Aorta (tissue), 5 donors: ENCODE results near the gene CILP. TPM values are rescaled to one million over a fixed set of nuclear protein-coding genes. Genes with fewer than 3 reads are reported as not detected.

Source experiments
- ATAC-seq: fragments of 200-7000 bp; cut with Tn5 transposase; one replicate; pipeline ENCODE4 v1.9.1; 2022; ENCODE audit warnings: moderate library complexity; ENCODE audit not compliant: low FRiP score
- DNase-seq, 2 donors: peaks; one replicate each; pipeline ENCODE4 v3.0.0-alpha.2; 2020
- H3K27ac ChIP-seq, 2 donors: one replicate each; pipeline ENCODE4 v1.5.1; 2013; ENCODE audit warnings: low read length in 2 of 2, mild to moderate bottlenecking in 2 of 2, moderate library complexity in 2 of 2, control low read depth in 1 of 2, inconsistent platforms in 1 of 2, low read depth in 1 of 2
- H3K27me3 ChIP-seq, 2 donors: one replicate each; pipeline ENCODE4 v1.6.1; 2013; ENCODE audit warnings: control low read depth in 1 of 2, low read length in 1 of 2, mild to moderate bottlenecking in 1 of 2, moderate library complexity in 1 of 2; ENCODE audit not compliant: insufficient read depth in 2 of 2, control insufficient read depth in 1 of 2
- H3K36me3 ChIP-seq, 2 donors: one replicate each; pipeline ENCODE4 v1.6.1; 2013; ENCODE audit warnings: control low read depth in 1 of 2, low read length in 1 of 2, mild to moderate bottlenecking in 1 of 2; ENCODE audit not compliant: insufficient read depth in 2 of 2, control insufficient read depth in 1 of 2
- H3K4me1 ChIP-seq, 2 donors: one replicate each; pipeline ENCODE4 v1.6.1; 2013; ENCODE audit warnings: low read length in 2 of 2, control low read depth in 1 of 2, mild to moderate bottlenecking in 1 of 2, moderate library complexity in 1 of 2; ENCODE audit not compliant: insufficient read depth in 2 of 2, control insufficient read depth in 1 of 2
- H3K4me3 ChIP-seq, 2 donors: one replicate each; pipeline ENCODE4 v1.5.1; 2013; ENCODE audit warnings: low read length in 2 of 2, control low read depth in 1 of 2, mild to moderate bottlenecking in 1 of 2
- H3K9me3 ChIP-seq: one replicate; pipeline ENCODE4 v1.6.1; 2013; ENCODE audit warnings: mild to moderate bottlenecking, low read length; ENCODE audit not compliant: control insufficient read depth
- WGBS, 2 donors: extraction: QIAGEN DNeasy Blood & Tissue Kit; methylation state at CpG; one replicate each; pipeline ENCODE4 v1.1.7; 2013; 5-methylcytosine and 5-hydroxymethylcytosine counted together
- intact Hi-C, 2 donors: fragments of 100-400 bp; cut with DNase I; formaldehyde crosslinking; loops; one replicate each; pipeline versions ENCODE4 v1.14.2 to v1.15.0; 2022
- long read RNA-seq, 2 donors: library from polyadenylated mRNA; unstranded; transcript quantifications; one replicate each; pipeline ENCODE4 v2.0.0, GENCODE V29; 2020 to 2021
- polyA plus RNA-seq, 2 donors: library from polyadenylated mRNA; stranded (reverse); fragments of 200-250 nt; gene quantifications; one replicate each; pipeline ENCODE4 v1.2.3, GENCODE V29; 2013
- total RNA-seq, 2 donors: library from RNA; stranded (reverse); fragmentation: NEBNext Ultra II Directional; extraction: Animal tissue kit (Norgen Biotek cat#: 25700); gene quantifications; one replicate each; pipeline ENCODE4 v1.2.1, GENCODE V29; 2021
- donor health status: healthy with polysubstance abuse.
- donor health status: Bipolar disorder and iron deficiency.
- donor health status: DM: no; HTN: no; CAD: no.
- donor health status: DM: no; HTN: no; CAD: no.
- donor health status: DM: yes; HTN: yes; CAD: no.

Gene CILP
- total RNA-seq (100 to 1,000 TPM in 1 of 2 donors, under 1 TPM in 1; 0.84 to 170 TPM), polyA plus RNA-seq (1 to 10 TPM in 1 of 2 donors, under 1 TPM in 1; 0.28 to 2.6 TPM)
- long read RNA-seq, donor 1, partial matches to known transcripts = 0 of 2 reads
- long read RNA-seq, donor 1, other reads (novel, unspliced or antisense) = 2 of 2 reads
- long read RNA-seq, donor 2, full-length matches to known transcripts = 169 of 272 reads
- long read RNA-seq, donor 2, partial matches to known transcripts = 33 of 272 reads
- long read RNA-seq, donor 2, other reads (novel, unspliced or antisense) = 70 of 272 reads

DNA sequence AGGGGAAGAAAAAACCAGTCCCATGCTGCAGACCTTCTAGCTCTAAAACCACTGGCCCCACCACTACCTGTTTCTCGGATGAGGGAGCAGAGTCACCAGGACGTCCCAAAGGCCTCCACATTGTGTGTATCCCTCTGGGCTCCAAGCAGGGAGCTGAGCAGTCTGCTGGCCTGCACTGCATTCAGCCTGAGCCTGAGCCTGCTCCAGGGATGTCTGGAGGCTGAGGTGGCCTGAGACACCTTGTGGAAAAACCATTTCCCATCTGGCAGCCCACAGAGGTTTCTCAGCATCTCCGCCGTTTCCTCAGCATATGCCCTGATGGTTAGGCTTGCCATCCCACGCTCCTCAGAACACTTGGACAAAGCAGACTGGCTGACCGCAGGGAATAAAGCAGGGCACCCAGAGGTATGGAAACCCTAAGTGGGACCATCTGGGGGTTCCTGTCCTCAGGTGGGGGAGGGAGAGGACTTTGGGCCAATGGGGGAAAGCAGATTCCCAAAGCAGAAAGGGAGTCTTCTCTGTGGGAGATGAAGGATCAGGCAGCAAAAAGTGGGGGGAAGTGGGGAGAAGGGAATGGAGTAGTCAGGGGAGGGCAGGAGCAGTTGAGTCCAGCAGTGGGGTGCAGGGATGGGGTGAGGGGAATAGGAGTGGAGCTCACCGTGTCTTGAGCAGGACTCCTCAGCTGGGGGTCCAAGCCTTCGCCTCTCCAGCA lies at the start of gene CILP:
Gene CILP (minus strand): TSS at position 704 of the 712 bp plus-strand sequence. CDS start 1,718 bp downstream, outside the sequence.
- no peak for ATAC-seq
- Histone ChIP-seq H3K4me3 (no peak within 1 kb of the TSS), H3K27ac (no peak within 1 kb of the TSS), H3K36me3 (no peaks in the 10 kb centered on the region), H3K27me3 (no peaks in the 10 kb centered on the region), H3K9me3 (no peaks in the 10 kb centered on the region), H3K4me1 (no peaks in the 10 kb centered on the region)
- DNase-seq = no peak
- intact Hi-C loops = no loop called here
- 70 to 87% methylated on average over 6 to 8 of the region's 8 CpGs for WGBS, 2 donors

GRCh38 chr15:65260968-65261367 lies 49.7 kb upstream of the CILP start:
- Histone ChIP-seq H3K9me3 (no peaks in the 10 kb centered on the region), H3K4me1 (no peaks in the 10 kb centered on the region), H3K36me3 (peaks cover 5 to 11% of the 10 kb centered on the region in 2 donors), H3K27me3 (no peaks in the 10 kb centered on the region), H3K4me3 (no peak overlapping the region), H3K27ac (no peak overlapping the region)
- intact Hi-C loops = no loop called here
- ATAC-seq (no peak), DNase-seq (peak in 1 of 2 donors; percentile 1)
- WGBS, 2 donors = 89% methylated on average over 6 of the region's 6 CpGs

DNA sequence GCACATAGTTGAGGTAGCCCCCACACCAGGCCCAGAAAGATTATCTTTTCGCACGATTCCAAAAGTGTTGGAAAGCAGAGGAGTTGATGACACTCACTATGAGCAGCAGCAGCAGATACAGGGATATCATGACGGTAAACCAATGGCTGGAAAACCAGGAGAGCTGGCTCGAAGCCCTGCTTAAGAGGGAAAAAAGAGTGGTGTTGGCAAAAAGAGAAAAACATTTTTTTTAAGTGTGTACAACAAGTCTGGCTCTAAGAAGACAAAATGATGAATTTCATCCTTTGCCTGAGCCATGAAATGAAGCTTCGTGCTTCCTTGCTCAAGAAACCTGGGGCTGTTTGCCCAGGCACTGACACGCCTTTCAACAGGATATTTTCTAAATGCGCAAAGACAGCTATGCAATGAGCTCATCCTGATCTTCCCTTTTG lies 48.1 kb upstream of the CILP start:
- 85 to 88% methylated on average over 7 of the region's 7 CpGs for WGBS, 2 donors
- DNase-seq (peak; percentile 28 to 51), ATAC-seq (peak; percentile 80)
- Histone ChIP-seq H3K9me3 (no peaks in the 10 kb centered on the region), H3K27ac (no peak overlapping the region), H3K4me1 (no peaks in the 10 kb centered on the region), H3K4me3 (no peak overlapping the region), H3K27me3 (no peaks in the 10 kb centered on the region), H3K36me3 (peaks cover 8 to 11% of the 10 kb centered on the region in 2 donors)
- intact Hi-C loops = no loop called here

DNA sequence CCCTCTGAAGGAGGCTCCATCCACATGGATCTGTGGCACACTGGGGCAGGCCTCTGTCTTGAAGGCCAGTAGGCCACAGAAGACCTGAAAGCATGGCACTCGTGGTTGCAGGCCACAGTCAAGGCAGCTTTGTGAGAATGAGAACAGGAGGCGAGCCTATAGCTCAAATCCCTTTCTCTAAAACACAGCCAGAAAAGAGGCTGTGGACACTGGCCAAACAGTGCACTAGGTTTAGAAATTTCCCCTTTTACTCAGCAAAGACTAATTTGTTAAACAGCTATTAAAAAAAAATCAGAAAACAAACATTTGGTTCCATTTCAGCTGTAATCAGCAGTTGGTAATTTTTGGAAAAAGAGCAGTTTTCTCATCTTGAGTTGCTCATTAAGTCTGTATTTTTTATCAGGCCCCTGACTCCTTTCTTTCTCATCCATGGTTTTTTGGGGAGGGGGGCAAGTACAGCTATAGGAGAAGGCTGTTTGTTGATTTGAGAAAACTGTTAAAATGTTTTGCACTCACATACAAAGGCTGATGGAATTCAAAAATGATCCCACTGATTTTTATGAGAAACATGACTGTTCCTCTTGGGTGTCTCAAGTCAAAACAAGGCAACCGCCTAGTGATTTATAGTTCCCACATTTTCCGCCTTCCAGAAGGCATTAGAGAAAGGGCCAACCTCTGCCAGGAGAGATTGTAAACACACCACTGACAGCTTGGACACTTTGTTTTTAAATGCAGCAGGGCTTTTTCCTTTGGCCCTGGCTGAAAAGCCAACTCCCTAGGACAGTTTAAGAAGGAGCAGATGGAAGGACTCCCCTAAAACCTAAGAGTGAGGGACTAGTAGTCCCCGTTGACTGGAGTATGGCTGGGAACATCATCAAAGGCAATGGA lies 47.3 kb upstream of the CILP start:
- 70 to 76% methylated on average over 5 of the region's 5 CpGs for WGBS, 2 donors

GRCh38 chr15:65255486-65256140 lies 44.3 kb upstream of the CILP start:
- Histone ChIP-seq H3K27me3 (no peaks in the 10 kb centered on the region), H3K4me3 (no peak overlapping the region), H3K9me3 (no peaks in the 10 kb centered on the region), H3K36me3 (peaks cover 7 to 8% of the 10 kb centered on the region in 2 donors), H3K4me1 (no peaks in the 10 kb centered on the region), H3K27ac (no peak overlapping the region)
- intact Hi-C loops = no loop called here
- peak in 1 of 2 donors; percentile 5 for DNase-seq
- WGBS, 2 donors = 91% methylated on average over 7 of the region's 7 CpGs
- ATAC-seq = no peak

More for the DNA sequence above, 47.3 kb upstream of the CILP start:
- Histone ChIP-seq H3K4me3 (no peak overlapping the region), H3K36me3 (peaks cover 8 to 11% of the 10 kb centered on the region in 2 donors), H3K27me3 (no peaks in the 10 kb centered on the region), H3K9me3 (no peaks in the 10 kb centered on the region), H3K4me1 (no peaks in the 10 kb centered on the region), H3K27ac (no peak overlapping the region)
- intact Hi-C loops = no loop called here
- peak in 1 of 2 donors; percentile 45 for DNase-seq
- peak; percentile 65 for ATAC-seq

GRCh38 chr15:65254758-65255157 lies 43.5 kb upstream of the CILP start:
- DNase-seq (peak in 1 of 2 donors; percentile 9), ATAC-seq (no peak)
- no peaks in the 10 kb centered on the region for H3K27me3 ChIP-seq
- H3K27ac ChIP-seq = no peak overlapping the region
- H3K4me1 ChIP-seq = no peaks in the 10 kb centered on the region
- WGBS, 2 donors = 84% methylated on average over 1 of the region's 1 CpG
- intact Hi-C loops = no loop called here
- no peak overlapping the region for H3K4me3 ChIP-seq
- H3K36me3 ChIP-seq = peaks cover 5 to 8% of the 10 kb centered on the region in 2 donors
- no peaks in the 10 kb centered on the region for H3K9me3 ChIP-seq

- 41 to 42% methylated on average over 4 of the region's 4 CpGs for WGBS, 2 donors
- DNase-seq (no peak), ATAC-seq (no peak)
- Histone ChIP-seq H3K27ac (no peak overlapping the region), H3K9me3 (no peaks in the 10 kb centered on the region), H3K4me3 (no peak overlapping the region), H3K36me3 (peaks cover 5 to 8% of the 10 kb centered on the region in 2 donors), H3K4me1 (no peaks in the 10 kb centered on the region), H3K27me3 (no peaks in the 10 kb centered on the region)
- intact Hi-C loops = no loop called here
Measured at GRCh38 chr15:65254356-65254755, 43.1 kb upstream of the CILP start.

GRCh38 chr15:65249641-65250040 lies 38.4 kb upstream of the CILP start:
- WGBS, 2 donors = 86 to 95% methylated on average over 2 of the region's 2 CpGs

More at GRCh38 chr15:65249641-65250040, 38.4 kb upstream of the CILP start:
- Histone ChIP-seq H3K4me3 (no peak overlapping the region), H3K27me3 (no peaks in the 10 kb centered on the region), H3K27ac (no peak overlapping the region), H3K36me3 (no peaks in the 10 kb centered on the region), H3K4me1 (no peaks in the 10 kb centered on the region), H3K9me3 (no peaks in the 10 kb centered on the region)
- intact Hi-C loops = no loop called here
- DNase-seq = no peak
- ATAC-seq = no peak
